HCT116 (cell line): Measurements from ENCODE around the gene RAB37. TPM values are rescaled to one million over a fixed set of nuclear protein-coding genes. Genes with fewer than 3 reads are reported as not detected.

ENCODE experiments used
- ATAC-seq: fragments of 200-7000 bp; cut with Tn5 transposase; 2 replicates; pipeline ENCODE4 v1.9.1; 2020; ENCODE audit warnings: mild to moderate bottlenecking, moderate library complexity
- BruUV-seq: library from RNA; stranded (reverse); fragments of 400-500 nt; replicated peaks from 2 replicates; lab custom pipeline; 2021; lab: Mats Ljungman, UMichigan
- CTCF ChIA-PET: fragments of 300-600 bp; sonication (Branson Sonifier 250); formaldehyde crosslinking; loops from one replicate; lab custom pipeline; 2021; ENCODE audit warnings: antibody characterized with exemption; lab: Charles Lee
- POLR2A ChIA-PET: fragments of 300-600, 350-600 bp; sonication (Branson Sonifier 250); formaldehyde crosslinking; loops from one replicate; lab custom pipeline; 2021; ENCODE audit warnings: antibody characterized with exemption; lab: Charles Lee
- RAD21 ChIA-PET, 2 experiments: fragments of 300-600 bp; sonication (Branson Sonifier 250); formaldehyde crosslinking; loops; one replicate each; lab custom pipeline; 2023; ENCODE audit warnings: low total read pairs in 2 of 2; ENCODE audit not compliant: uncharacterized antibody in 2 of 2, unreplicated experiment in 2 of 2, low non-redundant PET in 1 of 2; lab: Charles Lee
- DNase-seq: peaks from one replicate; pipeline ENCODE4 v3.0.0-alpha.2; 2010; ENCODE audit warnings: low read depth, low spot score
- H2AFZ ChIP-seq: fragments of 200-600 bp; shearing (Covaris generic), sonication (generic); 2 replicates; pipeline ENCODE4 v1.6.1; 2017; ENCODE audit warnings: low read depth, mixed run types, mixed read lengths, antibody characterized with exemption, low read length; ENCODE audit not compliant: poor library complexity, severe bottlenecking
- H3K27ac ChIP-seq: 2 replicates; pipeline ENCODE4 v1.5.1; 2012; ENCODE audit warnings: low read depth, low read length
- H3K27me3 ChIP-seq: fragments of 200-600 bp; sonication (generic); 2 replicates; pipeline ENCODE4 v1.6.1; 2016; ENCODE audit warnings: mixed run types, low read length, mixed read lengths; ENCODE audit not compliant: insufficient read depth
- H3K36me3 ChIP-seq, 2 experiments: fragments of 200-500 bp in 1 of 2; fragments of 200-600 bp in 1 of 2; sonication (Bioruptor generic) in 1 of 2; sonication (generic) in 1 of 2; 2 replicates each; pipeline versions ENCODE4 v1.5.1 to v1.6.1; 2014 to 2016; ENCODE audit warnings: low read length in 2 of 2, inconsistent platforms in 1 of 2, mixed read lengths in 1 of 2, mixed run types in 1 of 2; ENCODE audit not compliant: insufficient read depth in 2 of 2, control insufficient read depth in 1 of 2
- H3K4me1 ChIP-seq, 2 experiments: fragments of 200-600 bp in 1 of 2; sonication (generic) in 1 of 2; 2 replicates each; pipeline versions ENCODE4 v1.5.1 to v1.6.1; 2012 to 2017; ENCODE audit warnings: low read length in 2 of 2, inconsistent platforms in 1 of 2, mild to moderate bottlenecking in 1 of 2, mixed read lengths in 1 of 2, mixed run types in 1 of 2, moderate library complexity in 1 of 2; ENCODE audit not compliant: insufficient read depth in 2 of 2, control insufficient read depth in 1 of 2
- H3K4me2 ChIP-seq: fragments of 200-600 bp; sonication (generic); 2 replicates; pipeline ENCODE4 v1.6.1; 2017; ENCODE audit warnings: mixed run types, low read length, mixed read lengths
- H3K4me3 ChIP-seq, 2 experiments: fragments of 200-600 bp in 1 of 2; sonication (generic) in 1 of 2; replicated peaks in 1 of 2; 2 replicates each; pipeline ENCODE4 v1.5.1; 2011 to 2016; ENCODE audit warnings: low read length in 2 of 2, control low read depth in 1 of 2, low read depth in 1 of 2, mild to moderate bottlenecking in 1 of 2, mixed read lengths in 1 of 2, mixed run types in 1 of 2
- H3K79me2 ChIP-seq: fragments of 200-600 bp; sonication (generic); 2 replicates; pipeline ENCODE4 v1.6.1; 2017; ENCODE audit warnings: mild to moderate bottlenecking, mixed run types, low read length, moderate library complexity, mixed read lengths; ENCODE audit not compliant: insufficient read depth
- H3K9ac ChIP-seq: fragments of 200-600 bp; sonication (generic); 2 replicates; pipeline ENCODE4 v1.6.1; 2016; ENCODE audit warnings: low read length, mixed read lengths
- H3K9me2 ChIP-seq: fragments of 200-600 bp; sonication (generic), shearing (Covaris generic); 2 replicates; pipeline ENCODE4 v1.6.1; 2017; ENCODE audit warnings: mixed run types, mild to moderate bottlenecking, moderate library complexity; ENCODE audit not compliant: insufficient read depth
- H3K9me3 ChIP-seq, 2 experiments: fragments of 200-500 bp in 1 of 2; fragments of 200-600 bp in 1 of 2; sonication (Bioruptor generic) in 1 of 2; sonication (generic) in 1 of 2; 2 replicates each; pipeline ENCODE4 v1.6.1; 2014 to 2017; ENCODE audit warnings: low read length in 2 of 2, mixed read lengths in 2 of 2, inconsistent platforms in 1 of 2, low read depth in 1 of 2, mild to moderate bottlenecking in 1 of 2, mixed run types in 1 of 2, moderate library complexity in 1 of 2; ENCODE audit not compliant: control insufficient read depth in 1 of 2, insufficient read depth in 1 of 2
- H4K20me1 ChIP-seq: fragments of 200-600 bp; sonication (generic), shearing (Covaris generic); 2 replicates; pipeline ENCODE4 v1.6.1; 2017; ENCODE audit warnings: mixed run types, mild to moderate bottlenecking, moderate library complexity; ENCODE audit not compliant: insufficient read depth
- ATF3 ChIP-seq: IDR thresholded peaks from 2 replicates; pipeline ENCODE4 v1.6.1; 2012
- EGR1 ChIP-seq: IDR thresholded peaks from 2 replicates; pipeline ENCODE4 v1.6.1; 2012; ENCODE audit warnings: low read depth
- ELF1 ChIP-seq: IDR thresholded peaks from 2 replicates; pipeline ENCODE4 v1.6.1; 2012; ENCODE audit warnings: low read depth, borderline replicate concordance
- EZH2 ChIP-seq: fragments of 200-600 bp; sonication (generic); IDR thresholded peaks from 2 replicates; pipeline ENCODE4 v1.6.1; 2017; ENCODE audit warnings: antibody characterized with exemption, mixed run types
- EZH2phosphoT487 ChIP-seq: fragments of 200-600 bp; IDR thresholded peaks from 2 replicates; pipeline ENCODE4 v1.6.1; 2018; ENCODE audit warnings: antibody characterized with exemption, borderline replicate concordance
- FOSL1 ChIP-seq: IDR thresholded peaks from 2 replicates; pipeline ENCODE4 v1.6.1; 2012; ENCODE audit warnings: low read depth
- POLR2AphosphoS5 ChIP-seq: IDR thresholded peaks from 2 replicates; pipeline ENCODE4 v1.6.1; 2011; ENCODE audit warnings: mild to moderate bottlenecking, low read depth, low read length, moderate library complexity
- SP1 ChIP-seq: IDR thresholded peaks from 2 replicates; pipeline ENCODE4 v1.6.1; 2012; ENCODE audit warnings: low read depth
- SRF ChIP-seq: IDR thresholded peaks from 2 replicates; pipeline ENCODE4 v1.6.1; 2012; ENCODE audit warnings: low read depth
- ZFX ChIP-seq: fragments of 450-650 bp; IDR thresholded peaks from 2 replicates; pipeline ENCODE4 v1.6.1; 2017
- ZNF274 ChIP-seq: fragments of 200-500 bp; sonication (Bioruptor generic); IDR thresholded peaks from 2 replicates; pipeline ENCODE4 v1.6.1; 2014; ENCODE audit warnings: mild to moderate bottlenecking, low read depth, low read length, inconsistent platforms
- intact Hi-C: fragments of 100-400 bp; cut with micrococcal nuclease; formaldehyde crosslinking; loops from 2 replicates; pipeline ENCODE4 v1.10.0; 2022
- total RNA-seq: library from RNA; stranded (reverse); gene quantifications from one replicate; pipeline ENCODE4 v1.2.1, GENCODE V29; 2021; ENCODE audit not compliant: unreplicated experiment
- TF ChIP-seq, protein P1 (sequence below): IDR thresholded peaks from 2 replicates; pipeline ENCODE4 v1.6.1; 2011; ENCODE audit warnings: mild to moderate bottlenecking, low read length, moderate library complexity; ENCODE audit not compliant: insufficient replicate concordance; ENCODE audit errors: extremely low read depth
- TF ChIP-seq, protein P2 (sequence below): IDR thresholded peaks from 2 replicates; pipeline ENCODE4 v1.6.1; 2012; ENCODE audit warnings: low read depth

The RAB37 gene
- total RNA-seq, 1 experiment from 2014 or later = 8.2 TPM

GRCh38 chr17:74777901-74778515 lies 41.0 kb downstream of the RAB37 start:
- Histone ChIP-seq H3K9ac (no peak overlapping the region), H3K27ac (no peak overlapping the region), H4K20me1 (no peaks in the 10 kb centered on the region), H3K27me3 (no peaks in the 10 kb centered on the region), H2AFZ (no peak overlapping the region), H3K4me2 (no peak overlapping the region), H3K9me3 (no peaks in the 10 kb centered on the region), H3K9me2 (no peaks in the 10 kb centered on the region), H3K79me2 (peaks cover 49% of the 10 kb centered on the region), H3K4me3 (no peak overlapping the region), H3K4me1 (peaks cover 9 to 16% of the 10 kb centered on the region in 2 experiments), H3K36me3 (peaks cover 5 to 12% of the 10 kb centered on the region in 2 experiments; a peak in 3 of 4 replicates)
- ChIA-PET RAD21 (no interaction called here), CTCF (interaction anchor here (2.4 to 2.5 kb wide), 2 partner anchors 33 kb away, joined by 17 to 23 read pairs; no protein-coding TSS in a partner anchor), POLR2A (no interaction called here)
- ATAC-seq = no peak
- BruUV-seq = no TSS peak
- no peak for TF ChIP-seq EZH2phosphoT487
- TF ChIP-seq FOSL1 = no peak
- TF ChIP-seq SP1 = no peak
- no peak for TF ChIP-seq ATF3
- TF ChIP-seq EGR1 = no peak
- no peak for TF ChIP-seq ZNF274
- TF ChIP-seq EZH2 = no peak
- TF ChIP-seq ZFX = no peak
- TF ChIP-seq SRF = no peak
- TF ChIP-seq ELF1 = no peak
- no peak for DNase-seq
- intact Hi-C loops = loop anchor here (5.0 kb wide), 1 partner anchor 94 kb away; the partner anchor contains the start of gene FDXR

DNA sequence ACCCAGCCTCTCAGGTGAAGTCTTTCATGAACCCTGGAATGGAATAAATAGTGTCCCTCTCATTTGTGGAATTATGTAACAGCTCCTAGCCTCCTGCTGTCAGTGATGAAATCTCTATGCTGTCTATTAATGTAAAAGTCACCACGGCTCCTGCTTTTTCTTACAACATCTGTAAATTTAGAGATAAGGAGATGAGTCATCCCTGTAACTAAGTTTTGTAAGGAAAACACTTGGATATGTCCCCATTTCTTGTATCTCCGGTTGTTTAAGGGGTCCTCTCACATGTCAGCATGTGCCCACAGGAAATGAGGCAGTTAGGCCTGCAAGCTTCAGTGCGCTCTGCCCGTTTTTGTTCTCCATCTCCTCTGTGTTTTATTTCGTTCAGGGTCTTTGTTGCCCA lies 41.9 kb downstream of the RAB37 start:
- ATAC-seq = no peak
- ChIA-PET RAD21 (no interaction called here), CTCF (interaction anchor here (1.3 to 2.4 kb wide), 2 partner anchors 34 to 122 kb away, joined by 8 to 17 read pairs; no protein-coding TSS in a partner anchor), POLR2A (no interaction called here)
- no peak overlapping the region for H3K4me2 ChIP-seq
- no peak overlapping the region for H3K4me3 ChIP-seq
- H2AFZ ChIP-seq = no peak overlapping the region
- H3K4me1 ChIP-seq = peaks cover 9 to 16% of the 10 kb centered on the region in 2 experiments
- H3K27ac ChIP-seq = no peak overlapping the region
- no peaks in the 10 kb centered on the region for H4K20me1 ChIP-seq
- no peak for DNase-seq
- peaks cover 0 to 2% of the 10 kb centered on the region in 2 experiments; a peak in 1 of 4 replicates for H3K36me3 ChIP-seq
- peaks cover 40% of the 10 kb centered on the region for H3K79me2 ChIP-seq
- no peak overlapping the region for H3K9ac ChIP-seq
- intact Hi-C loops = loop anchor here (5.0 kb wide), 1 partner anchor 93 kb away; the partner anchor contains the start of gene FDXR
- BruUV-seq = no TSS peak
- no peaks in the 10 kb centered on the region for H3K9me3 ChIP-seq
- H3K9me2 ChIP-seq = no peaks in the 10 kb centered on the region
- H3K27me3 ChIP-seq = no peaks in the 10 kb centered on the region
- TF ChIP-seq, protein P1, sequence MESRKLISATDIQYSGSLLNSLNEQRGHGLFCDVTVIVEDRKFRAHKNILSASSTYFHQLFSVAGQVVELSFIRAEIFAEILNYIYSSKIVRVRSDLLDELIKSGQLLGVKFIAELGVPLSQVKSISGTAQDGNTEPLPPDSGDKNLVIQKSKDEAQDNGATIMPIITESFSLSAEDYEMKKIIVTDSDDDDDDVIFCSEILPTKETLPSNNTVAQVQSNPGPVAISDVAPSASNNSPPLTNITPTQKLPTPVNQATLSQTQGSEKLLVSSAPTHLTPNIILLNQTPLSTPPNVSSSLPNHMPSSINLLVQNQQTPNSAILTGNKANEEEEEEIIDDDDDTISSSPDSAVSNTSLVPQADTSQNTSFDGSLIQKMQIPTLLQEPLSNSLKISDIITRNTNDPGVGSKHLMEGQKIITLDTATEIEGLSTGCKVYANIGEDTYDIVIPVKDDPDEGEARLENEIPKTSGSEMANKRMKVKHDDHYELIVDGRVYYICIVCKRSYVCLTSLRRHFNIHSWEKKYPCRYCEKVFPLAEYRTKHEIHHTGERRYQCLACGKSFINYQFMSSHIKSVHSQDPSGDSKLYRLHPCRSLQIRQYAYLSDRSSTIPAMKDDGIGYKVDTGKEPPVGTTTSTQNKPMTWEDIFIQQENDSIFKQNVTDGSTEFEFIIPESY = no peak
- TF ChIP-seq, protein P2, sequence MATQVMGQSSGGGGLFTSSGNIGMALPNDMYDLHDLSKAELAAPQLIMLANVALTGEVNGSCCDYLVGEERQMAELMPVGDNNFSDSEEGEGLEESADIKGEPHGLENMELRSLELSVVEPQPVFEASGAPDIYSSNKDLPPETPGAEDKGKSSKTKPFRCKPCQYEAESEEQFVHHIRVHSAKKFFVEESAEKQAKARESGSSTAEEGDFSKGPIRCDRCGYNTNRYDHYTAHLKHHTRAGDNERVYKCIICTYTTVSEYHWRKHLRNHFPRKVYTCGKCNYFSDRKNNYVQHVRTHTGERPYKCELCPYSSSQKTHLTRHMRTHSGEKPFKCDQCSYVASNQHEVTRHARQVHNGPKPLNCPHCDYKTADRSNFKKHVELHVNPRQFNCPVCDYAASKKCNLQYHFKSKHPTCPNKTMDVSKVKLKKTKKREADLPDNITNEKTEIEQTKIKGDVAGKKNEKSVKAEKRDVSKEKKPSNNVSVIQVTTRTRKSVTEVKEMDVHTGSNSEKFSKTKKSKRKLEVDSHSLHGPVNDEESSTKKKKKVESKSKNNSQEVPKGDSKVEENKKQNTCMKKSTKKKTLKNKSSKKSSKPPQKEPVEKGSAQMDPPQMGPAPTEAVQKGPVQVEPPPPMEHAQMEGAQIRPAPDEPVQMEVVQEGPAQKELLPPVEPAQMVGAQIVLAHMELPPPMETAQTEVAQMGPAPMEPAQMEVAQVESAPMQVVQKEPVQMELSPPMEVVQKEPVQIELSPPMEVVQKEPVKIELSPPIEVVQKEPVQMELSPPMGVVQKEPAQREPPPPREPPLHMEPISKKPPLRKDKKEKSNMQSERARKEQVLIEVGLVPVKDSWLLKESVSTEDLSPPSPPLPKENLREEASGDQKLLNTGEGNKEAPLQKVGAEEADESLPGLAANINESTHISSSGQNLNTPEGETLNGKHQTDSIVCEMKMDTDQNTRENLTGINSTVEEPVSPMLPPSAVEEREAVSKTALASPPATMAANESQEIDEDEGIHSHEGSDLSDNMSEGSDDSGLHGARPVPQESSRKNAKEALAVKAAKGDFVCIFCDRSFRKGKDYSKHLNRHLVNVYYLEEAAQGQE = no peak
- TF ChIP-seq POLR2AphosphoS5 (no peak), ZNF274 (no peak), SP1 (no peak), ZFX (no peak)
